K562 (cell line): Measurements from ENCODE around the gene TPM4. TPM values are rescaled to one million over a fixed set of nuclear protein-coding genes. Genes with fewer than 3 reads are reported as not detected.

ENCODE experiments used
- VEZF1 ChIP-seq: fragments of 200-800 bp; sonication (Bioruptor generic); IDR thresholded peaks from 2 replicates; pipeline ENCODE4 v1.6.1; 2017; ENCODE audit warnings: missing genetic modification characterization, missing compliant biosample characterization
- XRCC3 ChIP-seq: fragments of 450-650 bp; IDR thresholded peaks from 2 replicates; pipeline ENCODE4 v1.6.1; 2017; ENCODE audit warnings: mild to moderate bottlenecking, moderate library complexity
- polyA plus RNA-seq, 8 experiments: library from polyadenylated mRNA; depleted of rRNA in 4 of 8; stranded (reverse) in 5 of 8; unstranded in 3 of 8; fragments of >200 nt; fragmentation: Nextera tagmentation in 2 of 8; fragmentation: Illumina TruSeq in 1 of 8; extraction: Ambion mirVana in 2 of 8; extraction: Trizol in 1 of 8; gene quantifications; 2 replicates each; pipeline versions ENCODE4 v1.2.1 to v1.2.3, GENCODE V29; 2011 to 2014; ENCODE audit warnings: inconsistent platforms in 1 of 8, missing spikeins in 1 of 8
- total RNA-seq, 7 experiments: library from RNA; depleted of rRNA in 6 of 7; stranded (reverse); fragments of >200 nt in 6 of 7; fragmentation: Illumina TruSeq in 2 of 7; extraction: Trizol in 2 of 7; gene quantifications; 2 replicates each; pipeline versions ENCODE4 v1.2.1 to v1.2.3, GENCODE V29; 2011 to 2021; ENCODE audit warnings: low replicate concordance in 1 of 7
- TF ChIP-seq, protein P1 (sequence below): fragments of 450-650 bp; IDR thresholded peaks from 2 replicates; pipeline ENCODE4 v1.6.1; 2016; ENCODE audit warnings: low read depth

TPM4 gene
- total and polyA plus RNA-seq, 9 of the 15 experiments (the other 6 are each of a cell fraction or from before 2014, with no cell fraction given) = 28.1 to 111 (median 77.4) TPM

DNA sequence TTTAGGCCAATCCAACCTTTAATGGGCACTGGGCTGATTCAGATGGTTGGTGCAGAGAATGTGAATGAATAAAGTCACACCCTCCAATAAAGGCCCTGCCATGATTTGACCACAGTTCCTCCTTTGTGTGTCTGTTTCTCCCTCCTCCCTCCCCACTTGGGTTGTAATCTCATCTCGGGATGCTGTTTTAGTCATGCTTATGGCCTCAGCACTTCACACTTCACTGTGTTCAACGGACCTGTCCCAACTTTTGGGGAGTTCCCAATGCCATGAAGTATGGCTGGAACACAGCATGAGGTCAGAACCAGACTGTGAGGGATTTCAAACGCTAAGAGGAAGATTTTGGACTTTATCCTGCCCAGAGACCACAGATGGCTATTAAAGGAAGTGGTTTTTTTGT is 29.8 kb downstream of the TPM4 start (continued):
- TF ChIP-seq, protein P1, sequence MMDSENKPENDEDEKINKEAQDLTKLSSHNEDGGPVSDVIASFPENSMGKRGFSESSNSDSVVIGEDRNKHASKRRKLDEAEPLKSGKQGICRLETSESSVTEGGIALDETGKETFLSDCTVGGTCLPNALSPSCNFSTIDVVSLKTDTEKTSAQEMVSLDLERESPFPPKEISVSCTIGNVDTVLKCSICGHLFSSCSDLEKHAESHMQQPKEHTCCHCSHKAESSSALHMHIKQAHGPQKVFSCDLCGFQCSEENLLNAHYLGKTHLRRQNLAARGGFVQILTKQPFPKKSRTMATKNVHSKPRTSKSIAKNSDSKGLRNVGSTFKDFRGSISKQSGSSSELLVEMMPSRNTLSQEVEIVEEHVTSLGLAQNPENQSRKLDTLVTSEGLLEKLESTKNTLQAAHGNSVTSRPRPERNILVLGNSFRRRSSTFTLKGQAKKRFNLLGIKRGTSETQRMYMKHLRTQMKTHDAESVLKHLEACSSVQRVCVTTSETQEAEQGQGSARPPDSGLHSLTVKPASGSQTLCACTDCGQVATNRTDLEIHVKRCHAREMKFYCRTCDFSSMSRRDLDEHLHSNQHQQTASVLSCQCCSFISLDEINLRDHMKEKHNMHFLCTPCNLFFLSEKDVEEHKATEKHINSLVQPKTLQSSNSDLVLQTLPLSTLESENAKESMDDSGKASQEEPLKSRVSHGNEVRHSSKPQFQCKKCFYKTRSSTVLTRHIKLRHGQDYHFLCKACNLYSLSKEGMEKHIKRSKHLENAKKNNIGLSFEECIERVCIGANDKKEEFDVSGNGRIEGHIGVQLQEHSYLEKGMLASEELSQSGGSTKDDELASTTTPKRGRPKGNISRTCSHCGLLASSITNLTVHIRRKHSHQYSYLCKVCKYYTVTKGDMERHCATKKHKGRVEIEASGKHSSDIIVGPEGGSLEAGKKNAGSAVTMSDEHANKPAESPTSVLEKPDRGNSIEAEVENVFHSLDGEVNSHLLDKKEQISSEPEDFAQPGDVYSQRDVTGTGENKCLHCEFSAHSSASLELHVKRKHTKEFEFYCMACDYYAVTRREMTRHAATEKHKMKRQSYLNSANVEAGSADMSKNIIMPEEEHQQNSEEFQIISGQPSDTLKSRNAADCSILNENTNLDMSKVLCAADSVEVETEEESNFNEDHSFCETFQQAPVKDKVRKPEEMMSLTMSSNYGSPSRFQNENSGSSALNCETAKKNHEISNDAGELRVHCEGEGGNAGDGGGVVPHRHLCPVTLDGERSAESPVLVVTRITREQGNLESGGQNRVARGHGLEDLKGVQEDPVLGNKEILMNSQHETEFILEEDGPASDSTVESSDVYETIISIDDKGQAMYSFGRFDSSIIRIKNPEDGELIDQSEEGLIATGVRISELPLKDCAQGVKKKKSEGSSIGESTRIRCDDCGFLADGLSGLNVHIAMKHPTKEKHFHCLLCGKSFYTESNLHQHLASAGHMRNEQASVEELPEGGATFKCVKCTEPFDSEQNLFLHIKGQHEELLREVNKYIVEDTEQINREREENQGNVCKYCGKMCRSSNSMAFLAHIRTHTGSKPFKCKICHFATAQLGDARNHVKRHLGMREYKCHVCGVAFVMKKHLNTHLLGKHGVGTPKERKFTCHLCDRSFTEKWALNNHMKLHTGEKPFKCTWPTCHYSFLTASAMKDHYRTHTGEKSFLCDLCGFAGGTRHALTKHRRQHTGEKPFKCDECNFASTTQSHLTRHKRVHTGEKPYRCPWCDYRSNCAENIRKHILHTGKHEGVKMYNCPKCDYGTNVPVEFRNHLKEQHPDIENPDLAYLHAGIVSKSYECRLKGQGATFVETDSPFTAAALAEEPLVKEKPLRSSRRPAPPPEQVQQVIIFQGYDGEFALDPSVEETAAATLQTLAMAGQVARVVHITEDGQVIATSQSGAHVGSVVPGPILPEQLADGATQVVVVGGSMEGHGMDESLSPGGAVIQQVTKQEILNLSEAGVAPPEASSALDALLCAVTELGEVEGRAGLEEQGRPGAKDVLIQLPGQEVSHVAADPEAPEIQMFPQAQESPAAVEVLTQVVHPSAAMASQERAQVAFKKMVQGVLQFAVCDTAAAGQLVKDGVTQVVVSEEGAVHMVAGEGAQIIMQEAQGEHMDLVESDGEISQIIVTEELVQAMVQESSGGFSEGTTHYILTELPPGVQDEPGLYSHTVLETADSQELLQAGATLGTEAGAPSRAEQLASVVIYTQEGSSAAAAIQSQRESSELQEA = no peak
- peak; percentile 27; the same call in 1 of the 2 replicates for TF ChIP-seq VEZF1 (CRISPR knock-in tag)
- TF ChIP-seq XRCC3 = no peak
